ENCODE data around the gene RAB21. TPM values are rescaled to one million over a fixed set of nuclear protein-coding genes. Genes with fewer than 3 reads are reported as not detected.

Gene RAB21
- total RNA-seq, 2 donors from 2014 or later: 47.6 to 51.2 TPM

- 50 to 96% methylated on average over 1 to 4 of the region's 4 CpGs for WGBS, 2 experiments (ENCODE audit: insufficient coverage in 1 of 2, insufficient read length in 1 of 2)
- H3K36me3 ChIP-seq (ENCODE audit: control insufficient read depth, insufficient read depth, low read length): no peaks in the 10 kb centered on the region
- no peak overlapping the region for H3K4me3 ChIP-seq (ENCODE audit: low read length)
- Mint-ChIP-seq H3K4me1 (no peaks in the 10 kb centered on the region), H3K4me3 (no peak overlapping the region), H3K27me3 (ENCODE audit: insufficient read depth) (no peaks in the 10 kb centered on the region), H3K9me3 (no peaks in the 10 kb centered on the region), H3K27ac (no peak overlapping the region), H3K36me3 (ENCODE audit: low read depth) (no peaks in the 10 kb centered on the region)
- H3K9me3 ChIP-seq (ENCODE audit: control insufficient read depth, low read length): no peaks in the 10 kb centered on the region
- no peak overlapping the region for H3K9ac ChIP-seq (ENCODE audit: extremely low read depth, low read length, poor library complexity, severe bottlenecking)
- no peak overlapping the region for H3K27ac ChIP-seq (ENCODE audit: low read depth, low read length)
- no peaks in the 10 kb centered on the region for H3K4me1 ChIP-seq (ENCODE audit: control insufficient read depth, insufficient read depth, low read length)
- DNase-seq: no peak
- H3K27me3 ChIP-seq (ENCODE audit: control insufficient read depth, insufficient read depth, low read length, poor library complexity, severe bottlenecking): no peaks in the 10 kb centered on the region
- TF ChIP-seq CTCF (conservative IDR thresholded peaks at IDR 0.05): no peak
These were observed 32.7 kb upstream of the RAB21 start for GRCh38 chr12:71721783-71722505.

- Mint-ChIP-seq H3K27me3 (ENCODE audit: insufficient read depth) (no peaks in the 10 kb centered on the region), H3K9me3 (no peaks in the 10 kb centered on the region), H3K4me3 (no peak overlapping the region), H3K4me1 (no peaks in the 10 kb centered on the region), H3K27ac (no peak overlapping the region), H3K36me3 (ENCODE audit: low read depth) (no peaks in the 10 kb centered on the region)
- Histone ChIP-seq H3K36me3 (ENCODE audit: control insufficient read depth, insufficient read depth, low read length) (no peaks in the 10 kb centered on the region), H3K4me1 (ENCODE audit: control insufficient read depth, insufficient read depth, low read length) (no peaks in the 10 kb centered on the region), H3K27ac (ENCODE audit: low read depth, low read length) (no peak overlapping the region), H3K27me3 (ENCODE audit: control insufficient read depth, insufficient read depth, low read length, poor library complexity, severe bottlenecking) (no peaks in the 10 kb centered on the region), H3K4me3 (ENCODE audit: low read length) (no peak overlapping the region), H3K9ac (ENCODE audit: extremely low read depth, low read length, poor library complexity, severe bottlenecking) (no peak overlapping the region), H3K9me3 (ENCODE audit: control insufficient read depth, low read length) (no peaks in the 10 kb centered on the region)
- no peak for DNase-seq
- WGBS, 2 experiments (ENCODE audit: insufficient coverage in 1 of 2, insufficient read length in 1 of 2): 89 to 100% methylated on average over 2 of the region's 3 CpGs
- TF ChIP-seq CTCF (conservative IDR thresholded peaks at IDR 0.05): no peak
These were observed 29.7 kb upstream of the RAB21 start for GRCh38 chr12:71725011-71725410.

DNA sequence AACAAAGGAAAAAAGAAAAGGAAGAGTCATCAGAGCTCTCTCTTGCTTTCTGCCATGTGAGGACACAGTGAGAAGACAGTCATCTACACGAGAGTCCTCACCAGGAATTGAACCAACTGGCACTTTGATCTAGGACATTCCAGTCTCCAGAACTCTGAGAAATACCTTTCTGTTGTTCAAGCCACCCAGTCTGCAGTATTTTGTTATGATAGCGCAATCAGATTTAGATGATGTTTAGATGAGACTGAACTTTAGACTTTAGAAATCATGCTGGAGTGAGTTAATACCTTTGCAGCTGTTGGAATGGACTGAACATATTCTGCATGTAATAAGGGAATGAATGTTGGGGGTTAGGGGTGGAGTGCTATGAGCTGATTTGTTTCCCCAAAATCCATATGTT is 28.1 kb upstream of the RAB21 start:
- Mint-ChIP-seq H3K9me3 (no peaks in the 10 kb centered on the region), H3K27me3 (ENCODE audit: insufficient read depth) (no peaks in the 10 kb centered on the region)

More for the DNA sequence above, 28.1 kb upstream of the RAB21 start:
- Mint-ChIP-seq H3K36me3 (ENCODE audit: low read depth) (no peaks in the 10 kb centered on the region), H3K4me3 (no peak overlapping the region), H3K4me1 (no peaks in the 10 kb centered on the region), H3K27ac (no peak overlapping the region)
- Histone ChIP-seq H3K27me3 (ENCODE audit: control insufficient read depth, insufficient read depth, low read length, poor library complexity, severe bottlenecking) (no peaks in the 10 kb centered on the region), H3K9ac (ENCODE audit: extremely low read depth, low read length, poor library complexity, severe bottlenecking) (no peak overlapping the region), H3K4me1 (ENCODE audit: control insufficient read depth, insufficient read depth, low read length) (no peaks in the 10 kb centered on the region), H3K27ac (ENCODE audit: low read depth, low read length) (no peak overlapping the region), H3K9me3 (ENCODE audit: control insufficient read depth, low read length) (no peaks in the 10 kb centered on the region), H3K4me3 (ENCODE audit: low read length) (no peak overlapping the region), H3K36me3 (ENCODE audit: control insufficient read depth, insufficient read depth, low read length) (no peaks in the 10 kb centered on the region)
- DNase-seq: no peak
- no peak for TF ChIP-seq CTCF (conservative IDR thresholded peaks at IDR 0.05)
- 95 to 100% methylated on average over 2 of the region's 2 CpGs for WGBS, 2 experiments (ENCODE audit: insufficient coverage in 1 of 2, insufficient read length in 1 of 2)
